Keratinocyte (primary cell): ENCODE data around the gene DDI1.

Experiments
- EZH2 ChIP-seq: IDR thresholded peaks from one replicate; pipeline ENCODE4 v1.6.1; 2012; ENCODE audit warnings: inconsistent platforms, mild to moderate bottlenecking, low read length, moderate library complexity
- TF ChIP-seq, protein P1 (sequence below), 3 experiments: IDR thresholded peaks in 1 of 3; conservative IDR thresholded peaks in 1 of 3; optimal IDR thresholded peaks in 1 of 3; 2 replicates in 2 of 3; 3 replicates in 1 of 3; pipeline versions ENCODE3 to v1.5.1; 2011; ENCODE audit warnings: low read length in 3 of 3, mild to moderate bottlenecking in 3 of 3, moderate library complexity in 2 of 3, control low read depth in 1 of 3, inconsistent platforms in 1 of 3; ENCODE audit not compliant: insufficient read depth in 2 of 3; ENCODE audit errors: extremely low read depth in 1 of 3

DNA sequence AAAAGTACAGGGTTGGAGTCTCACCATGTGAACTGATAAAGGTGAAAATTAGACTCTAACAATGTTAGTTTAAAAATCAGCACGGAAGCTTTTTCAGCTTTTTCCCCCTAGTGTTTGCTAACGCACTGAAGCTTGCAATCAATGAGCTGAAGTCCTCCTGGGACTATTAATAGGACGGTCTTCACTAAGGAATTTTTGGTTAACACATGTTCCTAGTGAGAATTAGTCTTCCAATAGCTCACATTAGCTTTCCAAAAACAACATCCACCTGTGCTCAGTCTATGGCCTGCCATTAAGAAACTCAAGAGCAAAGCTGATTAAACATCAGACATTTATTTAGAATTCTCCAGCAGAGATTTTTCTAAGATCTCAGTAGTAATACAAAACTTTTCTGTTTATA, 26.7 kb upstream of the DDI1 start:
- TF ChIP-seq, protein P1, sequence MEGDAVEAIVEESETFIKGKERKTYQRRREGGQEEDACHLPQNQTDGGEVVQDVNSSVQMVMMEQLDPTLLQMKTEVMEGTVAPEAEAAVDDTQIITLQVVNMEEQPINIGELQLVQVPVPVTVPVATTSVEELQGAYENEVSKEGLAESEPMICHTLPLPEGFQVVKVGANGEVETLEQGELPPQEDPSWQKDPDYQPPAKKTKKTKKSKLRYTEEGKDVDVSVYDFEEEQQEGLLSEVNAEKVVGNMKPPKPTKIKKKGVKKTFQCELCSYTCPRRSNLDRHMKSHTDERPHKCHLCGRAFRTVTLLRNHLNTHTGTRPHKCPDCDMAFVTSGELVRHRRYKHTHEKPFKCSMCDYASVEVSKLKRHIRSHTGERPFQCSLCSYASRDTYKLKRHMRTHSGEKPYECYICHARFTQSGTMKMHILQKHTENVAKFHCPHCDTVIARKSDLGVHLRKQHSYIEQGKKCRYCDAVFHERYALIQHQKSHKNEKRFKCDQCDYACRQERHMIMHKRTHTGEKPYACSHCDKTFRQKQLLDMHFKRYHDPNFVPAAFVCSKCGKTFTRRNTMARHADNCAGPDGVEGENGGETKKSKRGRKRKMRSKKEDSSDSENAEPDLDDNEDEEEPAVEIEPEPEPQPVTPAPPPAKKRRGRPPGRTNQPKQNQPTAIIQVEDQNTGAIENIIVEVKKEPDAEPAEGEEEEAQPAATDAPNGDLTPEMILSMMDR (optimal IDR thresholded peaks at IDR 0.05 in 1 of 3, IDR thresholded peaks at IDR 0.05 in 1 of 3, conservative IDR thresholded peaks at IDR 0.05 in 1 of 3; ENCODE audit: extremely low read depth in 1 of 3, insufficient read depth in 2 of 3, low read length in 3 of 3), result no peak
- TF ChIP-seq EZH2, result no peak
